Amniotic epithelial cell (primary cell): ENCODE measurements around the gene GABRR1.

Source experiments
- DNase-seq: peaks from one replicate; pipeline ENCODE4 v3.0.0-alpha.2; 2010; ENCODE audit warnings: low read depth

Gene GABRR1

DNA sequence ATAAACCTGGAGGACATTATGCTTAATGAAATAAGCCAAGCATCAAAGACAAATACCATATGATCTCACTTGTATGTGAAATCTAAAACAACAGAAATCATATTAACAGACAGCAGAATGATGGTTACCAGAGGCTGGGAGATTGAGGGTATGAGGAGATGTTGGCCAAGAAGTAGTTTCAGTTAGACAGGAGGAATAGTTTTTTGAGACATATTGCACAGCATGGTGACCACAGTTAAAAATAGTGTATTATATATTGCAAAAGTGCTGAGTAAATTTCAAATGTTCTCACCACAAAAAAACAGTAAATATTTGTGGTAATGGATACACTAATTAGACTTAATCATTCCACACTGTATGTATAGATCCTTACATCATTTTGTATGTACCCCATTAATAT is 1.8 kb downstream of the GABRR1 start:
- peak; percentile 8 for DNase-seq

DNA sequence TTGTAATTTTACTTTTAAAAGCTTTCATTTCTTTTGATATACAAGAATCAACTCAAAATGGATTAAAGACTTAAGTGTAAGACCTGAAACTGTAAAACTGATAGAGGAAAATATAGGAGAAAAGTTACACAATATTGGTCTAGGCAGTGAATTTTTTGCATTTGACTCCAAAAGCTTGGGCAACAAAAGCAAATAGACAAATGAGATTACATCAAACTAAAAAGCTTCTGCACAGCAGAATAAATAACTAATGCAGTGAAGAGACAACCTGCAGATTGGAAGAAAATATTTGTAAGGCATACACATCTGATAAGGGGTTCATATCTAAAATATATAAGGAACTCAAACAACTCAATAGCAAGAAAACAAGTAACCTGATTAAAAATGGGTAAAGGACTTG is 3.0 kb downstream of the GABRR1 start:
- DNase-seq = no peak

DNA sequence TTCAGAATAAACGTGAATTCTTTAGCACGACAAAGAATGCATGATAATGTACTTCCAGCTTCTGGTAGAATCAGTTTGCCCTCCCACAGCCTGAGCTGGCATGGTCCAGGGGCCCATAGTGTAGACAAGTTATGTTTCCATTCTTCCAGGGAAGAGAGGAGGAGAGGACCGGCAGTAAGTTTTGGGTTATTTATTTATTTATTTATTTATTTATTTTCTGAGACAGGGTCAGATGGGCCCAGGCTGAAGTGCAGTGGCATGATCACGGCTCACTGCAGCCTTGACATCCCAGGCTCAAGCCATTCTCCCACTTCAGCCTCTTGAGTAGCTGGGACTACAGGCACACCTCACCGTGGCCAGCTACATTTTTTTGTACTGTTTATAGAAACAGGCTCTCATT is 4.7 kb downstream of the GABRR1 start:
- DNase-seq = no peak

DNA sequence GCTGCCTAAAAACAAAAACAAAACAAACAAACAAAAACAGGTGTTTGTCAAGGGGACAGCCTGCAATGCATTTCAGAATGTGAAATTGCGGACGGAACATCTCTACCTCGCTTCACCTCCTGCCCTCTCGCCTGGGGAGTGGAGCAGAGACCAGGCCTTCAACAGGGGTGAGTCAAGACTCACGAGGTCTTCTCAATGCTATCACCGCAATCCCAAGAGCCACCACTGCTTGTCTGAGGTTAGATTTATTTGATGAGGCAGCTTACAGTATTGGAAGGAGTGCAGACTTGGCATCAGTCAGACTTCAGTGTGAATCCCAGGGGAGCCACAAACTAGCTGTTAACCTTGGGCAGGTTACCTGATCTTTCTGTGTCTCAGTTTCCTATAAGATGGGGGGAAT is 7.7 kb downstream of the GABRR1 start:
- DNase-seq = peak; percentile 3

DNA sequence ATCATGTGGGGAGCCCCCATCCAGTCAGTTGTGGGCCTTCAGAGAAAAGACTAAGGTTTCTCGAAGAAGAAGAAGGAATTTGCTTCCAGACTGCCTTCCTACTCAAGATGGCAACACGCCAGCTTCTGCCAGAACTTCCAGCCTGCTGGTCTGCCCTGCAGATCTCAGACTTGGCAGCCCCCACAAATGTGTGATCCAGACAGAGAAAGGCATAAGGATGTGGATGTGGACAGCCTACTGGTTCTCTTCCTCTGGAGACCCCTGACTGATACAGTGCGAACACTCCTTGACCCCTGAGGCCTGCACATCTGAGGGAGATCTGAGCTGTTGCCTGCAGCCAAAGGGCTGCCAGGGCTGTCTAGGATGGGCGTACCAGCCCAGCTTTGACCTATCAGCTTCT is 8.6 kb downstream of the GABRR1 start:
- DNase-seq = no peak

DNA sequence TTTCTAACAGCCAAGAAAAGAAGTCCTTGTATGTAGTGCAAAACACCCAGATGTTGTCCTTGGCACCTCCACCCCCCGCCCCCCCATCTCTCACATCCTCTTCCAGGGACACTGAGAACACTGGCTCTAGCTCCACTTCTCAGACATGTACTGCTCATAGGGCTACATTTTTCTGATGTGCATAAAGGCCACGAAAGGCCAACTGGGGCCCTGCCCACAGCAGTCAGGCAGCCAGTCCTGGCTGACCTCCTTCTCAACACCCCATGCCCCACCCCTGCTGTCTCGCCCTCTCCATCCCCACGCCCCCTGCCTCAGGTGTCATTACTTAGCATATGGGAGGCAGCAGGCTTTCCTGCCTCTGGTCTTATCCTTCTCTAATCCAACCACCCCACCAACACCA is 11.3 kb downstream of the GABRR1 start:
- DNase-seq = no peak

DNA sequence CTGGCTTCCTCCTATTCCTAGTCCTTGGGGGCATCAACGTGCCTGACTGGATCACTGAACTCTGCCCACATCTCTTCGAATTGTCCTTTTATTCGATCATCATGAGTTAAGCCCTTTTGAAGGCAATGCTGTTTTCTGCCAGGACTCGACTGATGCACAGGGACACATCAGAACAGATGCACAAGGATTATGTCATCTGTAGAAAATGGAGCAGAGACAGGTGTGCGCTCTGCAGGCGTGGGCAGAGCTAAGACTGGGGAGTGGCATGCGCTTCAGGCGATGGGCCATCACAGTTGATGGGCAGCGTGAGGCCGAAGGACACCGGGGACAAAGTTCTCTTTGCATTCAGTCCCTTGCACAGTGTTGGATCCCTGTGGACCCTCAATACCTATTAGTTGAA is 13.1 kb downstream of the GABRR1 start:
- DNase-seq = no peak

DNA sequence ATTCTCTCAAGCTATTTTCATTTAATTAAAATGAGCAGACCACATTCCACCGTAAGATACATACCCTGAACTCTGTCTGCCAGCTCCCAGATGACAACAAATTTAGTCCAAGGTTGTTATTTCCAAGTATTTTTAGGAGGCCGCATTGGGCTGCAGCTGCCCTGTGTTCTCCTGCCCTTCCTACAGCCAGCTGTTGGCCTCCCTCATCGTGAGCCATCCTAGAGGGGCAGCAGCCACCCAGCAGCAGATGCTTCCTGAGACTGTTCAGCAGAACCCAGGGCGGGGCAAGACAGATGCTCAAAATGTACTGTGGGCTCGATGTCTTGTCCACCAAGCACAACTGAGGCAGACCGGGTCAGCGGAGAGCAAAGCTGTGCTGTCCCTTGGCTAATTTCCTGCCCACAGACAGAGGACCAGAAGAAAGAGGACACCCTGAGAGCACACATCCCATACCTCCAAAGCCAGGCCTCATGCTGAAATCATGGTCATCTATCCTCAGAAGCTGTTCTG is 16.4 kb downstream of the GABRR1 start:
- DNase-seq = no peak

DNA sequence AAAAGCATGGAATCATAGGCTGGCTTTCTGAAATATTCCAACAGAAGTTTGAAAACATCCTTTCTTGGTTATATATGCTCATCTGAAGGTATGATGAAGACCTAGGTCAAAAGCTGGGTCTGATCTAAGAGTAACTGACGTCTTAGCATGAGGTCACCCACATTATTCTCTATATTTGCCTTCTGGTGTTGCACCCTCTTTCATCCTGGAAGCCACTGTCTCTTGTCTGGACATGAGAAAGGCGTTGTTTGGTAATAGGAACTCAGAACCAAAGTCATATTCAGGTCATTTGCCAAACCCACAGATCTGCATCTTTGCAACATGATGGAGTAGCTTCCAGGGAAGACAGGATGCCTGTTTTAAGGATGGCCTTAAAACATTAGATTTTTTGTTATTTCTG is 17.6 kb downstream of the GABRR1 start:
- no peak for DNase-seq

DNA sequence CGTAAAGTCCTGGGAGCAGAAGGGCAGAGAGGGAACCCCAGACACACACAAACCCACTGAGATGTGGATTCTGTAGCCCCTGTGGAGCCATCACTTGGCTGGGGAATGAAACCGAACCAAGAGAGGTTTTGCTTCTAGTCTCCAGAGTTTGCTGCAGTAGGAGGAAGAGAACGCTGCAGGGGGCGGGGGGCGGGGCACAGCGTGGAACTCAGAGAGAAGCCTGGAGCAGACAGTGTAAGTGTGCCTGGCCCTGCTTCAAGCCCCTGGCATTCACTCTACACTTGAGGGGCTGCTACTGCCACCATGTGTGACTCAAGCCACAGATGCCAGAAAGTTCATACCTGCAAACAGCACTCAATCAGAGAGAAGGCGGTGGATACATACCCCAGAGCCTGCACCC is 18.9 kb downstream of the GABRR1 start:
- DNase-seq = no peak

DNA sequence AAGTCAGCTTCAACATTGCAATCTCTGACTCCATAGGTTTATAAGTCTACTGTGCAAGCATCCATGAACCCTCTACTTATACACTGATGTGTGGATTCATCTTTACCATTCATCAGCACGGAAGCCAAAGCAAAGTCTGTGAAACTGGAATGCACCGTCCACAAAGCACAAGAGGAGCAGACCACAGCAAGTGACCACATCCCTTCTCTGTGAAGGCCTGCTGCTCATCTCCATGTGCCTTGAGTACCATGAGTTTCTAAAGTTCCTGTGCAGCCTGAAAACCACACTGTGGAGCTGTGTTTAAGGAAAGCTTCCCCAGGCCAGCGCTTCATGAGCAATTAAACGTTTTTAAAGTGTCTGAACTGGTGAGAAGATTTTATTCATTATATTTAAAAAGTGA is 20.0 kb downstream of the GABRR1 start:
- DNase-seq = no peak

DNA sequence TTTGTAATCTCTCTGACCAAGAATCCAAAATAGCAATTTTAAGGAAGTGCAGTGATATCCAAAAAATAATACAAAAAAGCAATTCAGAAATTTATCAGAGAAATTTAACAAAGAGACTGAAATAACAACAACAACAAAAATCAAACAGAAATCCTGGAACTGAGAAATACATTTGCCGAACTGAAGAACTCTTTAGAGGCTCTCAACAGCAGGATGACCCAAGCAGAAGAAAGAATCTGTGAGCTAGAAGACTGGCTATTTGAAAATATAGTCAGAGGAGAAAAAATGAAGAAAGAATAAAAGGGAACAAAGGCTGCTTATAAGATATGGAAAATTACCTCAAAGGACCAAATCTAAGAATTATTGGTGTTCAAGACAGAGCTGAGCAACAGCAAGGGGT is 22.6 kb downstream of the GABRR1 start:
- no peak for DNase-seq

DNA sequence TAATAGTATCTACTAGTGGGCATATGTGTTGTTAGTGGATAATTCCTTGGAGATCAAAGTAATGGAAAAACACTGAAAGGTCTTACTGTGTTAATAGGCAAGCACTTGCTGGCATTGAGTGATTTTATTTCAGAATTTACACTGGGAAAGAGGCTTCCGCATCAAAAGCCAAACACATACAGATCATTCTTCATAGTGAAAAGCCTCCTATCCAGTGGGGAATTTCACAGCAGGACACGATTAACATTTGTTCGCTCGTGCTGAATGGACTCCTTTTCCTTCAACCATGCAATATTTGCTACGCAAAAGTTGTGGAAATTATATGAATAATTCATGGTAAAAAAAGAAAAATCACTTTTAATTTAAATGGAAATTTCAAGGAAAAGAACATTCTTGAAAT is 26.4 kb downstream of the GABRR1 start:
- no peak for DNase-seq

DNA sequence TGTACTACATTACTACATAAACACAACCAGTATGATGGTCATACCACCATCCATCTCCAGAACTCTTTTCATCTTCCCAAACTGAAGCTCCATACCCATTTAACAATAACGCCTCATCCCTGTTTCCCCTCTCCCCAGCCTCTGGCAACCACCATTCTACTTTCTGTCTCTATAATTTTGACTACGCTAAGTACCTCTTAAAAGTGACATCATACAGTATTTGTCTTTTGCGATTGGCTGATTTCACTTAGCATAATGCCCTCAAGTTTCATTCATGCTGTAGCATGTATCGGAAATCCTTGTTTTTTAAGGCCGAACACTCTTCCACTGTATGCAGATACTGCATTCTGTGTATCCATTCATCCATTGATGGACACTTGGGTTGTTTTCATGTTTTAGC is 29.7 kb downstream of the GABRR1 start:
- no peak for DNase-seq

DNA sequence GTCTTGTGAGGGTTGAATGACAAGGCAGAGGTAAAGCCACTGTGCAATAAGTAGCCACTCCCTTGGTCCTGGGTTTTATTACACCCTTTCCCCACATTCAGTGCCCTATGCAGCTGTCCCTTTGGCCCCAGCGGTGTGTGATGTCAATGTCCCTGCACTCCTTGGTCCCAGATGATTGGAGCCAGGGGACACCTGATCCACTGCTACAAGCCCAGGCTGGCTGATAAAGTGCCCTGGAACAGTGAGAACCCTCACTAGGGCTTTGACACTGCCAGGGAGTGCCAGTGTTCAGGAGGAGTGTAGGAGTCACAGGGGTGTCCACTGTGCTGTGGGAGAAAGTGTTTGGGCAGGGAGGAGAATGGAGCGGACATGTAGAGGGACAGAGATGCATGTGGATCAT is 30.4 kb downstream of the GABRR1 start:
- DNase-seq = no peak

DNA sequence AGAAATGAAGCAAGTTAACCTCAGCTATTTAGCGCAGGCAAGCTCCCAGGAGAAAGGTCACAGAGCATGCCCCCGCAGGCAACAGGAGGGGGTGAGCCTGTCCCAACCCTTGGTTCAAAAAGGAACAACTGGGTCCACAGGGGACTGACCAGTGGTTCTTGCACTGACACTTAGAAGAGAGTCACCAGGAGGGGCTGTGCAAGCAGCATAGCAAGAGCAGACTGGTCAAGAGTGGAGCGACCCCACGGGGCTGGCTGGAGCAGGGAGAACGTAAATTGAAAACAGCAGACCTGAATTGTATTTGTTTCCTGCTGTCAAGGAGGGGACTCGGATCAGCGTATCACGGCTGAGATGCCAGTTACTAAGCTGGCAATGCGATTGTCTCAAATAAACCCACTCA is 32.8 kb downstream of the GABRR1 start:
- DNase-seq = no peak

DNA sequence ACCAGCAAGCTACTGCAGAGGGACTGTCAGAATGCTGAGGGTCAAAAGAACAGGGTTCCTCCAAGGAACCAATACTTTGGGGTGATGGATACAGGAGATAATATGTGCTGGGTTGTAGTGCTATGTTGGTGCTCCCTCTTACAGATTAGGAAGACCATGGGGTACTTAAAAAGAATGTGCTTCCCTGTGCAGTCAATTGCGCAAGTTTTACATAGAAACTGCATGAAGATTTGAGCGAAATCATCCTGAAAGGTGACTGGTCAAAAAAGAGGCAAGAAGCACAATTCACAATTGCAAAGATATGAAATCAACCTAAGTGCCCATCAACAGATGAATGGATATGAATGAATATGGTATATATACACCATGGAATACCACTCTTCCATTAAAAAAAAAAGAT is 33.9 kb downstream of the GABRR1 start:
- DNase-seq = no peak

DNA sequence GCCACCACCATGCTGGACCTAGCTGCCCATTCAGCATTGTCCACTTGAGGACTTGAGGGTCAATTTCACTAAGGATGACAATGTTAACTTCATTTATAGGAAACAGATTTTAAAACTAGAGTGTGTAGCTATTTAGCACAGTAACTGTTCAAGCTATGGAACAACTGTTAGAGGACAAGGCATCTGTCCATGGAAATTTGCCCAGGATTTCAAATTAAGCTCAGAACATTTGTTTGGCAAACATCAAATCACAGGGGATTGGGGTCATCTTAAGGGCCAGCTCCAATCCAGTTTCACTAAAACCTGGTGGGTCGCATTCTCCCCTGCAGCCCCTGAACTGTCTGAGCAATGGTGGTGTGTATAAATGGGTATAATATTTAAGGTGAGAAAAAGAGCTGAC is 36.2 kb downstream of the GABRR1 start:
- no peak for DNase-seq

DNA sequence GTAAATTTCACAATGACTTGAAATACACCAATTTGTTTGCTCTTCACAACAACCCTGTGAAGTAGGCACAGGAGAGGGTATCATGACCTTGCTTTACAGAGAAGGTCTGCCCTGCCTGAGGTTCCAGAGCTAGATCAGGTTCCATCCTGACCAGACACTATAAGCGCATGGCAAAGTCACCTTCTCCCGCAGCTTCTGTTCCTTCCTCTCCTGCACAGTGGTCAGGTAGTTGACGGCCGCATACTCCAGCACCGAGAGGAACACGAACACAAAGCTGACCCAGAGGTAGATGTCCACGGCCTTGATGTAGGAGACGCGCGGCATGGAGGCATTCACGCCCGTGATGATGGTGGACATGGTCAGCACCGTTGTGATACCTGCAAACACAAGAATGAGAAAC is 37.0 kb downstream of the GABRR1 start:
- no peak for DNase-seq

DNA sequence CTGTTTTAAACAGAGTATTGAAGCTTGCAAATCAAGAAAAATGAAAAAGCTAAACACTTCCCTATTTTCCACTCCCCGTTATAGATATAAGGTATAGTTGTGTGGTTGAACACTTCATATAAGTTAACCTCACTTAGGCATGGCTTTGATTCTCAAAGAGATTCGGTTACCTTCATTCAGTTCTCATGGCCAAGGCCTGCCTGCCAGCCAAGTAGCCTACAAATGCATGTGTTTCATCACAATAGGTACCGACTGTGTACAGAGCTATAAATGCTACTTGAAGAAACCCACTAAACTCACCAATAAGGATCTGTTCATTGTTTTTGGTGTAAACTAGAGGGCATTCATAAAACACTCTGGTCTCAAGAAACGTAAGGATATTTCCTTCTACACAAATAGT is 43.5 kb downstream of the GABRR1 start:
- no peak for DNase-seq

DNA sequence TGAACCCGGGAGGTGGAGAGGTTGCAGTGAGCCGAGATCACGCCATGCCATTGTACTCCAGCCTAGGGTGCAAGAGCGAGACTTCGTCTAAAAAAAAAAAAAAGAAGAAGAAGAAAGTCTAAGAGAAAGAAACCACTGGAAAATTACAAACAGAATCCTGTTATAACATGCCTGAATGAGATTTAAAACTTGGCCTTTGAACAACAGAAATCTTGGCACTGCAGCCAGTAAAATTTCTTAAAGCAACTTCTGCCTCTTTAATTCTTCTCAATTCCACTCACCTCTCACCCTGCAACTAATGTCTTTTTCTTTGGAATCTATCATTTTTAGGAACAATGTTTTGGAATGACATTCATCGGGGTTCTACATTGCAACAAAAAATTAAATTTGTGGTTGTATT is 45.0 kb downstream of the GABRR1 start:
- DNase-seq = no peak

DNA sequence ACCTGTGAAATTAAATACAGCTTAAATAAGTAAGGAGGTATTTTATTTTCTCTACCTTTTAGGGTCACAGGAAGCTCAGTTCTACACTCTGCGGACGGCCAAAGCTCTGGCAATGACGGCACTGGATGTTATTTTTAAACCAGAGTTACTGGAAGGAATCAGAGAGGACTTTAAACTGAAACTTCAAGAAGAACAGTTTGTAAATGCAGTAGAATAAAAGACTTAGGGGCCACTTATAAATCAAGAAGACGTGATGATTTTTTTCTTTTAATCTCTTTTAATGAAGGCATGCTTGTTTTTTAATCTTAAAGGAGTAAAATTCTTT is 55.1 kb downstream of the GABRR1 start:
- no peak for DNase-seq

DNA sequence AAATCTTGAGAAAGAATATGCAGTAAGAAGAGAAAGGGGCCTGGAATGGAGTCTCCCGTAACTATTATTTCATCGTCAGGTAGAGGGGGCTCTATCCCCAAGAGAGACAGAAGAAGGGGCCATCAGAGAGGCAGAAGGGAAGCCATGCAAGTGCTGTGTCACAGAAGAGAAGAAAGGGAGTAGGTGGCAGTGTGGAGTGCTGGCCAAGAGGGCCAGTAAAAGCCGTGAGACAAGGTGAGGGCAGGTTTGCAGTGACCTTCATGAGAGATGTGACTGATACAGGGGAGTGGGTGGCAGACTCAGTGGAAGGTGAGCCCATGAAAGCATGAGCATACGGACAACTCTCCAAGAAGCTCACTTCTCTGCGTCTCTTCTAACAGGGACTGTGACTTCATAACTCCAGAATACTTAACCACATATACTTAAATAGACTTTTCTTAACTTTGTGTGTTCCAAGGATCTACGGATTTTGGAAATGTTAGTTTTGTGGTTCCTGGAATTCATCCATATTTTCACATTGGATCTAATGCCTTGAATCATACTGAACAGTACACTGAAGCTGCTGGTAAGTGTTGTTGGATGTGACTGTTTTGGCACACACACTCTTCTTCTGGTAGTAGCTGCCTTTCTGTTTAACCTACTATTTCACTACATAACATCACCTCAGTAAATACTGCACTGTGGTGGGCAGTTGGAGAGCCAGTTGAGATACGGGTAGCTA is 55.7 kb downstream of the GABRR1 start:
- DNase-seq = peak; percentile 14

DNA sequence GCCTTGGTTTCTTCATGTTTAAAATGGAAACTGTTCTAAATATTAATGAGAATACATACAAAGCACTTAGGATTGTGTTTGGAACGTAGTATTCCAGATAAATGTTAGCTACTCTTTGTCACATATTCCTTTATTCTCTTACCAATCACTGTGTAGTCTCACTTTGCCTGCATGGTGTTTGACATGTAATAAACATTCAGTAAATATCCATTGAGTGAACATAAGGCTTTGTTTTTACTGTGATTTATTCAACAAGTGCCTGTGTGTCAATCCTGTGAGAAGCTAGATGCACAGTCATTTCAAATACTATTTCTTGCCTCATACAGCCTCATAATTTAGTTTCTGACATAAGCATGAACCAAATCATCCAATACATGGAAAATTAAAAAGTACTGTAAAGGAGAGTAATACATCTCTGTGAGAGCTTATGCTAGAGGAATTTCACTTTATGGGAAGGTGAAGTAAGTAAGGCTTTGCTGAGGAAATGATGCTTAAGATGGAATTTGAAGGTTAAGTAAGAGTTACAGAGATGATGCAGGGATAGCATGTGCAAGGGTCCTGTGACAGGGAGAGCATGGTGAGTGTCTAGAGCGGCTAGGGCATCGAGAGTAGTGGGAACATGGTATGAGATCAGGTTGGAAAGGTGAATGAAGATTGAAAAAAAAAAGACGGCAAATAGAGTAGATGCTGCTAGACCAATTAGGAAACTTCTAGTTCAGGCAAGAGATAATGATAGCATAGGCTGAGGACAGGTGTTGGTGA is 56.6 kb downstream of the GABRR1 start:
- DNase-seq = no peak
